Loucy (cell line): ENCODE data around the gene SLC35G6.

Experiments
- H2AFZ ChIP-seq: fragments of 200-600 bp; sonication (generic); 2 replicates; pipeline ENCODE4 v1.6.0; 2016; ENCODE audit warnings: antibody characterized with exemption, mild to moderate bottlenecking, low read length, moderate library complexity
- H3F3A ChIP-seq: fragments of 200-600 bp; 2 replicates; pipeline ENCODE4 v1.6.0; 2016; ENCODE audit warnings: antibody characterized with exemption, low read depth, mild to moderate bottlenecking
- H3K27me3 ChIP-seq: fragments of 200-600 bp; sonication (generic); 2 replicates; pipeline ENCODE4 v1.6.1; 2014; ENCODE audit warnings: low read length, mild to moderate bottlenecking; ENCODE audit not compliant: insufficient read depth, poor library complexity, severe bottlenecking
- H3K36me3 ChIP-seq: fragments of 200-600 bp; sonication (generic); 2 replicates; pipeline ENCODE4 v1.6.1; 2016; ENCODE audit warnings: low read length; ENCODE audit not compliant: insufficient read depth
- H3K4me1 ChIP-seq: fragments of 200-600 bp; sonication (generic); 2 replicates; pipeline ENCODE4 v1.5.1; 2014; ENCODE audit warnings: low read length, mild to moderate bottlenecking; ENCODE audit not compliant: insufficient read depth, poor library complexity, severe bottlenecking
- H3K4me2 ChIP-seq: fragments of 200-600 bp; sonication (generic); 2 replicates; pipeline ENCODE4 v1.6.0; 2014; ENCODE audit warnings: antibody characterized with exemption, low read length, low read depth, mild to moderate bottlenecking; ENCODE audit not compliant: poor library complexity, severe bottlenecking
- H3K4me3 ChIP-seq: fragments of 200-600 bp; sonication (generic); 2 replicates; pipeline ENCODE4 v1.5.1; 2014; ENCODE audit warnings: low read length, mild to moderate bottlenecking, mixed read lengths; ENCODE audit not compliant: poor library complexity, severe bottlenecking
- H3K79me2 ChIP-seq: fragments of 200-600 bp; sonication (generic); 2 replicates; pipeline ENCODE4 v1.6.1; 2014; ENCODE audit warnings: low read length; ENCODE audit not compliant: insufficient read depth
- H3K9ac ChIP-seq: fragments of 200-600 bp; sonication (generic); 2 replicates; pipeline ENCODE4 v1.6.0; 2014; ENCODE audit warnings: mild to moderate bottlenecking, low read depth, low read length, moderate library complexity; ENCODE audit not compliant: poor library complexity, severe bottlenecking
- H3K9me2 ChIP-seq: fragments of 200-600 bp; sonication (generic); replicated peaks from 2 replicates; pipeline ENCODE4 v1.6.1; 2016; ENCODE audit warnings: low read depth, low read length, mixed read lengths
- H3K9me3 ChIP-seq: fragments of 200-600 bp; sonication (generic); 2 replicates; pipeline ENCODE4 v1.6.1; 2014; ENCODE audit warnings: mild to moderate bottlenecking, antibody characterized with exemption, low read length, low read depth; ENCODE audit not compliant: insufficient read depth
- H4K20me1 ChIP-seq: fragments of 200-600 bp; sonication (generic); 2 replicates; pipeline ENCODE4 v1.6.0; 2014; ENCODE audit warnings: antibody characterized with exemption, low read length, mild to moderate bottlenecking; ENCODE audit not compliant: insufficient read depth, poor library complexity, severe bottlenecking
- EZH2phosphoT487 ChIP-seq: fragments of 200-600 bp; IDR thresholded peaks from 2 replicates; pipeline ENCODE4 v1.6.1; 2018; ENCODE audit warnings: antibody characterized with exemption, mild to moderate bottlenecking, moderate library complexity, borderline replicate concordance
- TF ChIP-seq, protein P1 (sequence below): fragments of 200-600 bp; sonication (generic); conservative IDR thresholded peaks from 2 replicates; pipeline ENCODE4 v1.5.1; 2014; ENCODE audit warnings: mild to moderate bottlenecking, antibody characterized with exemption, low read length

The SLC35G6 gene

DNA sequence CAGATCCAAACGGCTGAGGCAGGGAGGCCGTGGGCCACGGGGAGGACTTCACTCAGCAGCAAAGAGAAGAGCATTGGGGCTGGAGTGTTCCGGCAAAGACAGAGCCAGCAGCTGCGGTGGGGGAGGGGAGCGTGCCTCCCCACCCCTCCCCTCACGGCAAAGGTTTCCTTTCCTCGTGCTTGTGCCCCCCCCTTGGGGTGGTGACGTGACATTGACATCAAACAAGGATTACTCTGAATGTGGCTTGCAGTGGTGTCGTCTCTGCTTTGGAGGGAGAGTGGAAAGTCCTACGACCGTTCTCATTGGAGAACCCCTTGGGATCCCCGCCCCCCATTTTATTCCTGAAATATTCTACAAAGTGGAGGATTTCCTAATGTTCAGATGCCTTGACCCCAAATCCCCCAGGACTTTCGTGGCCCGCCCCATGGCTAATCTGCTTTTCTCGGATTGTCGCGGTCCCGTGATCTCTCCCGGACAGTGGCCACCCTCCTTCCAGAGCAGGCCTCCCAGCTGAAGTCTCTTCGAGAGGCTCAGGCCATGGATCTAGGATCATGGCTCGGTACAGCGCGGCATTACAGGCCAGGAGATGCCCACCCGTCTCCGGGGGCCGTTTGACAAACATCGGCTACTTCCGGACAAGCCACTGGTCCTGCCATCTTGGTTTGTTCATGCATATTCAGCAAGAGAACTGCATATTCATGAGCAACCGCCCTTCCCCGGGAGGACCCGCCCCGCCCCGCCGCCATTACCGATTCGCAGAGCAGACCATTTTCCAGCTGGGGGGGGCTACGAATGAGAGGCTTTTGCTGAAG is 2.2 kb downstream of the SLC35G6 start:
- H4K20me1 ChIP-seq: peaks cover 40% of the 10 kb centered on the region
- TF ChIP-seq, protein P1, sequence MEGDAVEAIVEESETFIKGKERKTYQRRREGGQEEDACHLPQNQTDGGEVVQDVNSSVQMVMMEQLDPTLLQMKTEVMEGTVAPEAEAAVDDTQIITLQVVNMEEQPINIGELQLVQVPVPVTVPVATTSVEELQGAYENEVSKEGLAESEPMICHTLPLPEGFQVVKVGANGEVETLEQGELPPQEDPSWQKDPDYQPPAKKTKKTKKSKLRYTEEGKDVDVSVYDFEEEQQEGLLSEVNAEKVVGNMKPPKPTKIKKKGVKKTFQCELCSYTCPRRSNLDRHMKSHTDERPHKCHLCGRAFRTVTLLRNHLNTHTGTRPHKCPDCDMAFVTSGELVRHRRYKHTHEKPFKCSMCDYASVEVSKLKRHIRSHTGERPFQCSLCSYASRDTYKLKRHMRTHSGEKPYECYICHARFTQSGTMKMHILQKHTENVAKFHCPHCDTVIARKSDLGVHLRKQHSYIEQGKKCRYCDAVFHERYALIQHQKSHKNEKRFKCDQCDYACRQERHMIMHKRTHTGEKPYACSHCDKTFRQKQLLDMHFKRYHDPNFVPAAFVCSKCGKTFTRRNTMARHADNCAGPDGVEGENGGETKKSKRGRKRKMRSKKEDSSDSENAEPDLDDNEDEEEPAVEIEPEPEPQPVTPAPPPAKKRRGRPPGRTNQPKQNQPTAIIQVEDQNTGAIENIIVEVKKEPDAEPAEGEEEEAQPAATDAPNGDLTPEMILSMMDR: no peak
- no peak for TF ChIP-seq EZH2phosphoT487
- H3K4me1 ChIP-seq: peaks cover 35% of the 10 kb centered on the region
- H3K36me3 ChIP-seq: no peaks in the 10 kb centered on the region
- H3K9ac ChIP-seq: peak overlapping the region; percentile 96
- H3K4me2 ChIP-seq: peak overlapping the region; percentile 76
- H3K9me2 ChIP-seq: no peaks in the 10 kb centered on the region
- no peaks in the 10 kb centered on the region for H3F3A ChIP-seq
- H3K9me3 ChIP-seq: no peaks in the 10 kb centered on the region
- H3K27me3 ChIP-seq: no peaks in the 10 kb centered on the region
- peaks cover 74% of the 10 kb centered on the region for H3K79me2 ChIP-seq
- peak overlapping the region; percentile 90 for H2AFZ ChIP-seq
- H3K4me3 ChIP-seq: peak overlapping the region; percentile 91

DNA sequence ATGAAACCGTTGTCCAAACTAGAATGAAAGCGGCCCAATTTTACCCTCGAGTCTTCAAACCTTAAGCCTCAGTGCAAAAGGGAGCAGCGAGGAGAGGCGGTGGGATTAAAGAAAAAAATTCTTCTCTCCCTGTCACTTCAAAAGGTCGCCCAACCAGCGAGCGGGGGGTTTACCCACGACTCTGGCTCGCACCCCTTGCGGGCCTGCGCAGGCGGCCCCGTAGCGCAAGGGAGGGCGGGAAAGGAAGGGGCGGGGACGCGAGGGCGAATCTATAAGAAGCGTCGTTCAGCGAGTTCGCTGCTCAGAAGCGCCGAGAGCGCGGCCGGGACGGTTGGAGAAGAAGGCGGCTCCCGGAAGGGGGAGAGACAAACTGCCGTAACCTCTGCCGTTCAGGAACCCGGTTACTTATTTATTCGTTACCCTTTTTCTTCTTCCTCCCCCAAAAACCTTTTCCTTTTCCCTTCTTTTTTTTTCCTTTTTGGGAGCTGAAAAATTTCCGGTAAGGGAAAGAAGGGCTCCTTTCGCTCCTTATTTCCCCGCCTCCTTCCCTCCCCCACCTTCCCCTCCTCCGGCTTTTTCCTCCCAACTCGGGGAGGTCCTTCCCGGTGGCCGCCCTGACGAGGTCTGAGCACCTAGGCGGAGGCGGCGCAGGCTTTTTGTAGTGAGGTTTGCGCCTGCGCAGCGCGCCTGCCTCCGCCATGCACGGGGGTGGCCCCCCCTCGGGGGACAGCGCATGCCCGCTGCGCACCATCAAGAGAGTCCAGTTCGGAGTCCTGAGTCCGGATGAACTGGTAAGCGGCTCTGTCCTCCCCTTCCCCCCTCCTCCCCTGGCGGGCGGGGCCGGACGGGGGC is 3.0 kb downstream of the SLC35G6 start, which contains the start of gene POLR2A:
POLR2A (plus strand) TSS at position 300 of the 852 bp plus-strand sequence.
- Histone ChIP-seq H4K20me1 (peaks cover 44% of the 10 kb centered on the region), H3F3A (no peaks in the 10 kb centered on the region), H3K9me3 (no peaks in the 10 kb centered on the region), H3K9me2 (no peaks in the 10 kb centered on the region), H3K4me3 (peak within 1 kb of the TSS; percentile 91), H2AFZ (peak within 1 kb of the TSS; percentile 90), H3K36me3 (no peaks in the 10 kb centered on the region), H3K9ac (peak within 1 kb of the TSS; percentile 96), H3K79me2 (peaks cover 74% of the 10 kb centered on the region), H3K4me1 (peaks cover 39% of the 10 kb centered on the region), H3K4me2 (peak within 1 kb of the TSS; percentile 94), H3K27me3 (no peaks in the 10 kb centered on the region)
- TF ChIP-seq, protein P1: no peak
- TF ChIP-seq EZH2phosphoT487: no peak

GRCh38 chr17:7484919-7485377 is 3.7 kb downstream of the SLC35G6 start:
- H4K20me1 ChIP-seq: peaks cover 51% of the 10 kb centered on the region
- H3K4me1 ChIP-seq: peaks cover 40% of the 10 kb centered on the region
- H3K79me2 ChIP-seq: peaks cover 76% of the 10 kb centered on the region
- peak overlapping the region; percentile 96 for H3K9ac ChIP-seq
- no peaks in the 10 kb centered on the region for H3K9me3 ChIP-seq
- no peaks in the 10 kb centered on the region for H3K27me3 ChIP-seq
- H2AFZ ChIP-seq: no peak overlapping the region
- H3K36me3 ChIP-seq: no peaks in the 10 kb centered on the region
- TF ChIP-seq, protein P1: 0 out of 2 replicates have a peak, but pooled peaks have one; percentile 17
- TF ChIP-seq EZH2phosphoT487: no peak
- peak overlapping the region; percentile 94 for H3K4me2 ChIP-seq
- H3K9me2 ChIP-seq: no peaks in the 10 kb centered on the region
- peak overlapping the region; percentile 91 for H3K4me3 ChIP-seq
- no peaks in the 10 kb centered on the region for H3F3A ChIP-seq
